OCI-LY1 (cell line): ENCODE data around the gene DNHD1.

Source experiments
- H2AFZ ChIP-seq: fragments of 200-600 bp; sonication (generic), shearing (Covaris generic); 2 replicates; pipeline ENCODE4 v1.6.0; 2014; ENCODE audit warnings: antibody characterized with exemption, mild to moderate bottlenecking, low read length
- H3F3A ChIP-seq: fragments of 200-600 bp; sonication (generic), shearing (Covaris generic); 2 replicates; pipeline ENCODE4 v1.6.0; 2014; ENCODE audit warnings: mild to moderate bottlenecking, antibody characterized with exemption, low read length, moderate library complexity; ENCODE audit not compliant: insufficient read depth
- H3K27ac ChIP-seq: fragments of 200-600 bp; sonication (generic); 2 replicates; pipeline ENCODE4 v1.5.1; 2014; ENCODE audit warnings: low read length, mixed run types, mild to moderate bottlenecking, low read depth; ENCODE audit not compliant: poor library complexity, severe bottlenecking
- H3K27me3 ChIP-seq: fragments of 200-600 bp; sonication (generic); 2 replicates; pipeline ENCODE4 v1.6.0; 2014; ENCODE audit warnings: antibody characterized with exemption, mild to moderate bottlenecking, low read length, moderate library complexity; ENCODE audit not compliant: insufficient read depth
- H3K36me3 ChIP-seq: fragments of 200-600 bp; sonication (generic); 2 replicates; pipeline ENCODE4 v1.6.1; 2014; ENCODE audit warnings: mild to moderate bottlenecking, antibody characterized with exemption, low read length, moderate library complexity, mixed read lengths; ENCODE audit not compliant: insufficient read depth
- H3K4me1 ChIP-seq: fragments of 200-600 bp; sonication (generic); 2 replicates; pipeline ENCODE4 v1.5.1; 2014; ENCODE audit warnings: mild to moderate bottlenecking, low read length, moderate library complexity; ENCODE audit not compliant: insufficient read depth, severe bottlenecking
- H3K4me2 ChIP-seq: fragments of 200-600 bp; sonication (generic), shearing (Covaris generic); 2 replicates; pipeline ENCODE4 v1.6.1; 2014; ENCODE audit warnings: low read length
- H3K4me3 ChIP-seq: fragments of 200-600 bp; sonication (generic); 2 replicates; pipeline ENCODE4 v1.5.1; 2014; ENCODE audit warnings: low read length, low read depth, mild to moderate bottlenecking, mixed read lengths; ENCODE audit not compliant: poor library complexity, severe bottlenecking
- H3K79me2 ChIP-seq: fragments of 200-600 bp; shearing (Covaris generic); 2 replicates; pipeline ENCODE4 v1.6.1; 2016; ENCODE audit warnings: mixed run types, low read length, mixed read lengths; ENCODE audit not compliant: insufficient read depth
- H3K9ac ChIP-seq: fragments of 200-600 bp; sonication (generic), shearing (Covaris generic); 2 replicates; pipeline ENCODE4 v1.6.1; 2014; ENCODE audit warnings: mild to moderate bottlenecking, low read length, mixed read lengths
- H3K9me2 ChIP-seq: fragments of 200-600 bp; sonication (generic), shearing (Covaris generic); 2 replicates; pipeline ENCODE4 v1.6.1; 2014; ENCODE audit warnings: low read depth, mild to moderate bottlenecking, low read length, mixed read lengths
- H3K9me3 ChIP-seq: fragments of 200-600 bp; shearing (Covaris generic); 2 replicates; pipeline ENCODE4 v1.6.1; 2014; ENCODE audit warnings: low read length, mixed read lengths
- H4K20me1 ChIP-seq: fragments of 200-600 bp; sonication (generic), shearing (Covaris generic); 2 replicates; pipeline ENCODE4 v1.6.0; 2016; ENCODE audit warnings: mild to moderate bottlenecking, low read length; ENCODE audit not compliant: insufficient read depth
- EZH2 ChIP-seq: fragments of 200-600 bp; sonication (generic), shearing (Covaris generic); IDR thresholded peaks from 2 replicates; pipeline ENCODE4 v1.8.0; 2017; ENCODE audit warnings: borderline replicate concordance, mixed run types, mild to moderate bottlenecking, antibody characterized with exemption, low read length, moderate library complexity, mixed read lengths
- TF ChIP-seq, protein P1 (sequence below): fragments of 200-600 bp; sonication (generic), shearing (Covaris generic); IDR thresholded peaks from 2 replicates; pipeline ENCODE4 v1.5.1; 2017; ENCODE audit warnings: mild to moderate bottlenecking, antibody characterized with exemption, low read length, moderate library complexity, mixed read lengths

Gene DNHD1

DNA sequence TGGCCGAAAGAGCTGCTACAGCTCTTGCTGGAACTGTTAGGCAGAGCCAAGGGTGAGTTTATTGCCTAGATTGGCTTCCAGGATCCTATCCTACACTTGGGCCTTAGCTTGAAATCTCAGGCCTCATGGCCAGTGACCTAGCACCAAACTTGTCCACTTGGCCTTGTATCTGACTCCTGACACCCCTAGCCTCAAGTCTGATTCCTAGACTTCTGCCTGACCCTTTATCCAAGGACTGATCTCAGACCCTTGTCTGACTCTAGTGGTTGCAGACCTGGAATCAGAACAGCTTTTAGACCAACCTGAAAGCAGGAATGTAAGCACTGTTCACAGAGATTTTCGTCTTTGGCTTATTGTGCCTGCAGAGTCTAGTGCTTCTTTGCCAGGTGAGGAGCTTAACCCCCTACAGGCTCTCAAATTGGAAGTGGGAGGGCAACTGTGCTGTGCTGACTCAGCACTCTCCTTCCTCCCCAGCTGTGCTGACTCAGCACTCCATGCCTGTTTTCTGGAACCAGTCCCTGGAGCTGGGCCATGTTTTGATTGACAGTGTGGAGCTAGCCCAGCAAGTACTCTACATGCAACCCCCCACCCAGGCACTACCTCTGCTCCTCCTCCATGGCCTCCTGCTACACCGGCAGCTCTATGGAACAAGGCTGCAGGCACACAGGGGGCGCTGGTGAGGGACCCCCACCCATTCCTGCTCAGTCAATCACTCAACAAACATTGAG, 71.3 kb downstream of the DNHD1 start:
- no peaks in the 10 kb centered on the region for H3K4me1 ChIP-seq
- 0 out of 2 replicates have a peak, but pooled peaks cover 3% of the 10 kb centered on the region for H3K36me3 ChIP-seq
- H3K27ac ChIP-seq: no peak overlapping the region
- no peaks in the 10 kb centered on the region for H3K9me3 ChIP-seq
- TF ChIP-seq EZH2: no peak
- TF ChIP-seq, protein P1, sequence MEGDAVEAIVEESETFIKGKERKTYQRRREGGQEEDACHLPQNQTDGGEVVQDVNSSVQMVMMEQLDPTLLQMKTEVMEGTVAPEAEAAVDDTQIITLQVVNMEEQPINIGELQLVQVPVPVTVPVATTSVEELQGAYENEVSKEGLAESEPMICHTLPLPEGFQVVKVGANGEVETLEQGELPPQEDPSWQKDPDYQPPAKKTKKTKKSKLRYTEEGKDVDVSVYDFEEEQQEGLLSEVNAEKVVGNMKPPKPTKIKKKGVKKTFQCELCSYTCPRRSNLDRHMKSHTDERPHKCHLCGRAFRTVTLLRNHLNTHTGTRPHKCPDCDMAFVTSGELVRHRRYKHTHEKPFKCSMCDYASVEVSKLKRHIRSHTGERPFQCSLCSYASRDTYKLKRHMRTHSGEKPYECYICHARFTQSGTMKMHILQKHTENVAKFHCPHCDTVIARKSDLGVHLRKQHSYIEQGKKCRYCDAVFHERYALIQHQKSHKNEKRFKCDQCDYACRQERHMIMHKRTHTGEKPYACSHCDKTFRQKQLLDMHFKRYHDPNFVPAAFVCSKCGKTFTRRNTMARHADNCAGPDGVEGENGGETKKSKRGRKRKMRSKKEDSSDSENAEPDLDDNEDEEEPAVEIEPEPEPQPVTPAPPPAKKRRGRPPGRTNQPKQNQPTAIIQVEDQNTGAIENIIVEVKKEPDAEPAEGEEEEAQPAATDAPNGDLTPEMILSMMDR: peak; percentile 28; the same call in 1 of the 2 replicates
- no peak overlapping the region for H2AFZ ChIP-seq
- H3K79me2 ChIP-seq: no peaks in the 10 kb centered on the region
- no peaks in the 10 kb centered on the region for H4K20me1 ChIP-seq
- no peaks in the 10 kb centered on the region for H3F3A ChIP-seq
- no peaks in the 10 kb centered on the region for H3K27me3 ChIP-seq
- H3K9ac ChIP-seq: no peak overlapping the region
- no peaks in the 10 kb centered on the region for H3K9me2 ChIP-seq
- no peak overlapping the region for H3K4me2 ChIP-seq
- no peak overlapping the region for H3K4me3 ChIP-seq

DNA sequence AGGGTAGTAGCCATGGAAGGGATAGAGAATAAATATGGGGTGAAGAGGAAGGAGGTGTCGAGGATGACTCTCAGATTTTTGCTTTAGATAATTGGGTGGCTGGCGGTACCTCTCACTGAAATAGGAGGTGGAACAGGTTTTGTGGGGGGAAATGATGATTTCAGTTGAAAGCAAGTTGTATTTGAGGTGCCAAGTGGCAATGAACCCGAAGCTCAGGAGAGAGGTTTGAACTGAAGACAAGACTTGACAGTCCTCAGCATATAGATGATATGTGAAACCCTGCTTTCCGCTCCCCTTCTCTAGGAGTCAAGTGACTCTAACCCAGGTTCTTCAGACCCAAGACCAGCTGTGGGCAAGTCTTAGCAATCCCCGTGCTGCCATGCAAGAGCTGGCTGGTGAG, 72.6 kb downstream of the DNHD1 start:
- H3K4me1 ChIP-seq: no peaks in the 10 kb centered on the region
- no peaks in the 10 kb centered on the region for H3K27me3 ChIP-seq
- TF ChIP-seq EZH2: no peak
- TF ChIP-seq, protein P1: no peak
- H3K4me3 ChIP-seq: no peak overlapping the region
- no peak overlapping the region for H3K27ac ChIP-seq
- H3K79me2 ChIP-seq: no peaks in the 10 kb centered on the region
- H2AFZ ChIP-seq: no peak overlapping the region
- H3F3A ChIP-seq: no peaks in the 10 kb centered on the region
- H3K4me2 ChIP-seq: no peak overlapping the region
- no peaks in the 10 kb centered on the region for H4K20me1 ChIP-seq
- H3K9me3 ChIP-seq: no peaks in the 10 kb centered on the region
- H3K9ac ChIP-seq: no peak overlapping the region
- 0 out of 2 replicates have a peak, but pooled peaks cover 3% of the 10 kb centered on the region for H3K36me3 ChIP-seq
- no peaks in the 10 kb centered on the region for H3K9me2 ChIP-seq

DNA sequence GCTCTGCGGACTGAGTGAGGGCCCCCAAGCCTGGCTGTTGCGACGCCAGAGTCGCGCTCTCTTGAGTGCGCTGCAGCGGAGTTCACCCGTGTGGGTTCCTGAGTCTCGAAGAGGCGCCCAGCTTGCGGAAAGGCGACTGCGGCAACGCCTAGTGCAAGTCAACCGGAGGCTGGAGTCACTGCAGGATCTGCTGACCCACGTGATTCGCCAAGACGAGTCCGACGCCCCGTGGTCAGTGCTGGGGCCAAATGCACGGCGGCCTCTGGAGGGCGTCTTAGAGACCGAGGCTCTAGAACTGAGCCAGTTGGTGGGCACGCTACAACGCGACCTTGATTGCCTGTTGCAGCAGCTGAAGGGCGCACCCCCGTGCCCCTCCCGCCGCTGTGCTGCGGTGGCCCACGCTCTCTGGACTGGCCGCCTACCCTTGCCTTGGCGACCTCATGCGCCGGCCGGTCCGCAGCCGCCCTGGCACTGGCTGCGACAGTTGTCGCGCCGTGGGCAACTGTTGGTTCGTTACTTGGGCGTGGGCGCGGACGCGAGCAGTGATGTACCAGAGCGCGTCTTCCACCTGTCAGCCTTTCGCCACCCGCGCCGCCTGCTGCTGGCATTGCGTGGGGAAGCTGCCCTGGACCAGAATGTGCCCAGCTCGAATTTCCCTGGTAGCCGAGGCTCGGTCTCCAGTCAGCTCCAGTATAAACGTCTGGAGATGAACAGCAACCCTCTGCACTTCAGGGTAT, 73.8 kb downstream of the DNHD1 start:
- no peak overlapping the region for H2AFZ ChIP-seq

More for the DNA sequence above, 73.8 kb downstream of the DNHD1 start:
- H3K9ac ChIP-seq: no peak overlapping the region
- H4K20me1 ChIP-seq: no peaks in the 10 kb centered on the region
- TF ChIP-seq, protein P1: no peak
- TF ChIP-seq EZH2: no peak
- H3K36me3 ChIP-seq: 0 out of 2 replicates have a peak, but pooled peaks cover 3% of the 10 kb centered on the region
- no peaks in the 10 kb centered on the region for H3K9me2 ChIP-seq
- H3K27me3 ChIP-seq: no peaks in the 10 kb centered on the region
- H3K4me1 ChIP-seq: no peaks in the 10 kb centered on the region
- H3K4me2 ChIP-seq: no peak overlapping the region
- no peaks in the 10 kb centered on the region for H3F3A ChIP-seq
- H3K4me3 ChIP-seq: no peak overlapping the region
- no peak overlapping the region for H3K27ac ChIP-seq
- H3K9me3 ChIP-seq: no peaks in the 10 kb centered on the region
- H3K79me2 ChIP-seq: no peaks in the 10 kb centered on the region
